ENCODE measurements around the gene ACADS. TPM values are rescaled to one million over a fixed set of nuclear protein-coding genes. Genes with fewer than 3 reads are reported as not detected.

The ACADS gene
- 10 to 100 TPM; 11.3 to 30.9 (median 19.6) TPM for total RNA-seq

GRCh38 chr12:120725659-120726509, at the start of gene ACADS:
TSS of gene ACADS (plus strand) at chr12:120725826. CDS start at chr12:120725886, 60 bp downstream.
- intact Hi-C loops (cut with DNase I): no loop called here
- 2 to 8% methylated on average over 15 to 29 of the region's 66 CpGs for WGBS, 2 donors
- TF ChIP-seq POLR2A (IDR thresholded peaks at IDR 0.05): peak in 2 of 4 donors; percentile 54 to 60
- TF ChIP-seq CTCF (IDR thresholded peaks at IDR 0.05): peak in 1 of 6 experiments; percentile 9
- peak within 1 kb of the TSS; percentile 71 to 87 (median 72) for H3K27ac ChIP-seq
- DNase-seq: peak; percentile 30
- no peaks in the 10 kb centered on the region for H3K27me3 ChIP-seq
- peaks cover 0 to 71% (median 7%) of the 10 kb centered on the region in 3 donors for H3K36me3 ChIP-seq
- no peaks in the 10 kb centered on the region for H3K9me3 ChIP-seq
- H3K4me1 ChIP-seq: peaks cover 4 to 26% (median 10%) of the 10 kb centered on the region in 3 donors
- H3K4me3 ChIP-seq: peak within 1 kb of the TSS; percentile 46 to 75 (median 63)

GRCh38 chr12:120677765-120678473, 47.7 kb upstream of the ACADS start:
- intact Hi-C loops (cut with DNase I): no loop called here
- no peak for DNase-seq
- Histone ChIP-seq H3K27ac (peak overlapping the region in 3 of 4 donors; percentile 32 to 75 (median 55)), H3K4me3 (no peak overlapping the region), H3K36me3 (no peaks in the 10 kb centered on the region), H3K9me3 (no peaks in the 10 kb centered on the region), H3K27me3 (no peaks in the 10 kb centered on the region), H3K4me1 (peaks cover 0 to 3% (median 0%) of the 10 kb centered on the region in 3 donors)
- TF ChIP-seq CTCF (IDR thresholded peaks at IDR 0.05): no peak
- TF ChIP-seq POLR2A (IDR thresholded peaks at IDR 0.05): no peak
- WGBS, 2 donors: 44 to 59% methylated on average over 7 of the region's 7 CpGs

- DNase-seq: no peak
- H3K27me3 ChIP-seq: no peaks in the 10 kb centered on the region
- H3K27ac ChIP-seq: peak overlapping the region in 1 of 4 donors; percentile 17
- no peak overlapping the region for H3K4me3 ChIP-seq
- WGBS, 2 donors: 56 to 64% methylated on average over 8 of the region's 8 CpGs
- no peaks in the 10 kb centered on the region for H3K36me3 ChIP-seq
- TF ChIP-seq CTCF (IDR thresholded peaks at IDR 0.05) (no peak), POLR2A (IDR thresholded peaks at IDR 0.05) (no peak)
- H3K9me3 ChIP-seq: no peaks in the 10 kb centered on the region
- H3K4me1 ChIP-seq: peaks cover 0 to 3% (median 0%) of the 10 kb centered on the region in 3 donors
- intact Hi-C loops (cut with DNase I): no loop called here
Measured at GRCh38 chr12:120678572-120678971, 47.1 kb upstream of the ACADS start.

GRCh38 chr12:120680165-120680738, 45.4 kb upstream of the ACADS start:
- Histone ChIP-seq H3K27ac (no peak overlapping the region), H3K4me3 (no peak overlapping the region), H3K27me3 (no peaks in the 10 kb centered on the region), H3K4me1 (peaks cover 0 to 3% (median 0%) of the 10 kb centered on the region in 3 donors), H3K36me3 (no peaks in the 10 kb centered on the region), H3K9me3 (no peaks in the 10 kb centered on the region)
- 52 to 56% methylated on average over 5 of the region's 5 CpGs for WGBS, 2 donors
- TF ChIP-seq POLR2A (IDR thresholded peaks at IDR 0.05) (no peak), CTCF (IDR thresholded peaks at IDR 0.05) (no peak)
- DNase-seq: no peak
- intact Hi-C loops (cut with DNase I): no loop called here
